ENCODE data around the gene PRAME.
A peak's percentile ranks its signal among the peaks of the same experiment; 100 is the strongest.

PRAME gene

GRCh38 chr22:22555596-22555995 is 3.5 kb downstream of the PRAME start:
- Mint-ChIP-seq H3K4me3 (no peak overlapping the region), H3K4me1 (no peaks in the 10 kb centered on the region), H3K27me3 (ENCODE audit: low read depth, poor library complexity) (peaks cover 32% of the 10 kb centered on the region), H3K36me3 (ENCODE audit: low read depth) (no peaks in the 10 kb centered on the region), H3K9me3 (peaks cover 6% of the 10 kb centered on the region), H3K27ac (no peak overlapping the region)
- DNase-seq = no peak
- TF ChIP-seq CTCF (IDR thresholded peaks at IDR 0.05) = no peak

GRCh38 chr22:22554587-22555284 is 4.3 kb downstream of the PRAME start:
- H3K4me3 Mint-ChIP-seq = no peak overlapping the region
- DNase-seq = no peak
- TF ChIP-seq CTCF (IDR thresholded peaks at IDR 0.05) = no peak
- H3K36me3 Mint-ChIP-seq (ENCODE audit: low read depth) = no peaks in the 10 kb centered on the region
- no peak overlapping the region for H3K27ac Mint-ChIP-seq
- no peaks in the 10 kb centered on the region for H3K4me1 Mint-ChIP-seq
- peaks cover 37% of the 10 kb centered on the region for H3K27me3 Mint-ChIP-seq (ENCODE audit: low read depth, poor library complexity)
- H3K9me3 Mint-ChIP-seq = peaks cover 6% of the 10 kb centered on the region

GRCh38 chr22:22553735-22554586 is 5.1 kb downstream of the PRAME start:
- no peaks in the 10 kb centered on the region for H3K36me3 Mint-ChIP-seq (ENCODE audit: low read depth)
- TF ChIP-seq CTCF (IDR thresholded peaks at IDR 0.05) = no peak
- H3K9me3 Mint-ChIP-seq = peaks cover 6% of the 10 kb centered on the region
- DNase-seq = no peak
- H3K4me1 Mint-ChIP-seq = no peaks in the 10 kb centered on the region
- no peak overlapping the region for H3K27ac Mint-ChIP-seq
- H3K4me3 Mint-ChIP-seq = no peak overlapping the region
- H3K27me3 Mint-ChIP-seq (ENCODE audit: low read depth, poor library complexity) = peaks cover 44% of the 10 kb centered on the region

- no peaks in the 10 kb centered on the region for H3K36me3 Mint-ChIP-seq (ENCODE audit: low read depth)
- H3K27ac Mint-ChIP-seq = peak overlapping the region; percentile 18
- no peak for DNase-seq
- TF ChIP-seq CTCF (IDR thresholded peaks at IDR 0.05) = no peak
- H3K4me3 Mint-ChIP-seq = no peak overlapping the region
- H3K4me1 Mint-ChIP-seq = no peaks in the 10 kb centered on the region
- peaks cover 6% of the 10 kb centered on the region for H3K9me3 Mint-ChIP-seq
- H3K27me3 Mint-ChIP-seq (ENCODE audit: low read depth, poor library complexity) = peaks cover 52% of the 10 kb centered on the region
Observed at GRCh38 chr22:22553141-22553540, 5.9 kb downstream of the PRAME start.

- Mint-ChIP-seq H3K9me3 (peaks cover 6% of the 10 kb centered on the region), H3K27me3 (ENCODE audit: low read depth, poor library complexity) (peaks cover 58% of the 10 kb centered on the region), H3K4me1 (no peaks in the 10 kb centered on the region), H3K4me3 (no peak overlapping the region), H3K36me3 (ENCODE audit: low read depth) (no peaks in the 10 kb centered on the region), H3K27ac (no peak overlapping the region)
- TF ChIP-seq CTCF (IDR thresholded peaks at IDR 0.05) = no peak
- no peak for DNase-seq
Observed at GRCh38 chr22:22552630-22553029, 6.4 kb downstream of the PRAME start.
